Measurements from ENCODE around the gene MYH3.

MYH3 gene

DNA sequence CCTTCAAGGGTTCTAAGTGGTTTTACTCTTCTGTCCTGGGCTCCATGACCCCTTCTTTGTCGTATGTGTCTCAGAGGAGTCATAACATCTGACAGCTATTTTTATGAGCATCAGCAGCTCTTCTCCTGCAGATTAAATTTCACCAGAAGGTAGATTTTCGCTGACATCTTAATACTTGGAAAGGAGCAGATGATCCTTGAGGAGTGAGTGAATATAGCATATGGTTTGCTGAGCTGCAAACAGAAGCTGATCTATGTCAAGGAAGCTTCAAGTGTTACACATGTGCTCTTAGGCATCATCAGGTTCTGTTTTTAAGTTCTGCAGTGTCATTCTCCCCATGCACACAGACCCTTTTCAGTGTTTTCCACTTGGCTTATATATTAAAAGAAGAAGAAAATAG is 58.5 kb downstream of the MYH3 start:
- Histone ChIP-seq H3K27ac (ENCODE audit: low read length) (no peak overlapping the region), H3K9me3 (ENCODE audit: control insufficient read depth in 2 of 2, low read length in 2 of 2) (peaks cover 0 to 8% of the 10 kb centered on the region in 2 donors)

DNA sequence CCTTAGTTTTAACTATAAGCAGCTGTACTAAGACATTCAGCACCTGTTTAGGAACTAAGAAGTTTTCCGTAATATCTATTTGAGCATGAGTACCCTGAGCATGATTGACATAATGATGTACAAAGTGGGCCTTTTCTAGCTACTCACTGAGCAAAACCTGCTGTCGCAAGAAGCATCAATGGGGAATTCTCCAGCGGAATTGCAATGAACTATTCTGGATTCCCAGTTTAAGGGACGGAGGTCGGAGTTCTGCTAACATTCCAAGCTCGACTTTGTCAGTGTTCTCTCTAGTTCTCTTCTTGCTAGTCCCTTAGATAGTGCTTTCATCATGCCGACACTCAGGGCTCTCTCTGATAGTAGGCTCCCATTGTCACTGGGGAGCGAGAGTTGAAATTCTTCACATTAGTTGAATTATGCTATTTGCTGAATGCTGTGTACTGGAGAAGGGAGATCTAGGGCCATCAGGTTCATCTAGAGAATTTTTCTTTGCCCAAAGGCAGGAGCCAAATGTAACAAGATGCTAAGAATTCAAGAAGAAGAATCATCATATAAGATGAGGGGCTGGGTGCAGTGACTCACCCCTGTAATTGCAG is 67.5 kb downstream of the MYH3 start:
- Histone ChIP-seq H3K27ac (ENCODE audit: low read length) (no peak overlapping the region), H3K9ac (ENCODE audit: low read length in 2 of 2) (no peak overlapping the region), H3K36me3 (ENCODE audit: control insufficient read depth in 2 of 2, insufficient read depth in 2 of 2, low read length in 2 of 2) (no peaks in the 10 kb centered on the region), H3K27me3 (ENCODE audit: control insufficient read depth in 1 of 2, insufficient read depth in 2 of 2, low read length in 2 of 2) (peaks cover 0 to 4% of the 10 kb centered on the region in 2 donors), H3K9me3 (ENCODE audit: control insufficient read depth in 2 of 2, low read length in 2 of 2) (peaks cover 0 to 6% of the 10 kb centered on the region in 2 donors), H3K4me1 (ENCODE audit: control insufficient read depth, insufficient read depth, low read length) (no peaks in the 10 kb centered on the region), H3K4me3 (ENCODE audit: low read length in 2 of 2) (no peak overlapping the region)

More for the DNA sequence above, 58.5 kb downstream of the MYH3 start:
- no peaks in the 10 kb centered on the region for H3K4me1 ChIP-seq (ENCODE audit: control insufficient read depth, insufficient read depth, low read length)
- no peak overlapping the region for H3K4me3 ChIP-seq (ENCODE audit: low read length in 2 of 2)
- H3K36me3 ChIP-seq (ENCODE audit: control insufficient read depth in 2 of 2, insufficient read depth in 2 of 2, low read length in 2 of 2), result no peaks in the 10 kb centered on the region
- H3K9ac ChIP-seq (ENCODE audit: low read length in 2 of 2), result no peak overlapping the region
- peaks cover 0 to 14% of the 10 kb centered on the region in 2 donors for H3K27me3 ChIP-seq (ENCODE audit: control insufficient read depth in 1 of 2, insufficient read depth in 2 of 2, low read length in 2 of 2)

DNA sequence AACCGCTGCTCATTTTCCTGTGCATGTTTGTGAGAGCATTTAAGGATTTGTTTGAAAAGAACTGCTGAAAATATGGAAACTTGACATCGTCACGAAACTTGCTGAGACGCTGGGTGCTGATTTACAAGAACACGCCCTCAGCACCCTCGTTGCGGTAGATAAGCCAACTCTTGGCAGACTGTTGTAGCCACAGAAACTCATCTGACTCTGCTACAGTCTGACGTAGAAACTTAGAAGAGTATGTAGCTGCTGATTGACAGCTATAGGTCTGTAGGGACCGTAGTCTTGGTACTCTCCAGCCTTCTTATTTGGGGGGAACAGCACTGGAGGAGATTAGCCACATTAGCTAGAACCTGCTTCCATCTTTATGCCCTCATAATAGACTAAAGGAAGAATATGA is 71.6 kb downstream of the MYH3 start:
- no peak overlapping the region for H3K4me3 ChIP-seq (ENCODE audit: low read length in 2 of 2)

GRCh38 chr17:10583834-10584233 is 73.3 kb downstream of the MYH3 start:
- H3K27ac ChIP-seq (ENCODE audit: low read length), result no peak overlapping the region
- no peak overlapping the region for H3K9ac ChIP-seq (ENCODE audit: low read length in 2 of 2)
- H3K27me3 ChIP-seq (ENCODE audit: control insufficient read depth in 1 of 2, insufficient read depth in 2 of 2, low read length in 2 of 2), result peaks cover 0 to 2% of the 10 kb centered on the region in 2 donors
- H3K4me1 ChIP-seq (ENCODE audit: control insufficient read depth, insufficient read depth, low read length), result no peaks in the 10 kb centered on the region
- H3K9me3 ChIP-seq (ENCODE audit: control insufficient read depth in 2 of 2, low read length in 2 of 2), result no peaks in the 10 kb centered on the region
- no peak overlapping the region for H3K4me3 ChIP-seq (ENCODE audit: low read length in 2 of 2)
- no peaks in the 10 kb centered on the region for H3K36me3 ChIP-seq (ENCODE audit: control insufficient read depth in 2 of 2, insufficient read depth in 2 of 2, low read length in 2 of 2)

More for the DNA sequence above, 71.6 kb downstream of the MYH3 start:
- no peak overlapping the region for H3K9ac ChIP-seq (ENCODE audit: low read length in 2 of 2)
- no peaks in the 10 kb centered on the region for H3K36me3 ChIP-seq (ENCODE audit: control insufficient read depth in 2 of 2, insufficient read depth in 2 of 2, low read length in 2 of 2)
- H3K27me3 ChIP-seq (ENCODE audit: control insufficient read depth in 1 of 2, insufficient read depth in 2 of 2, low read length in 2 of 2), result peaks cover 0 to 2% of the 10 kb centered on the region in 2 donors
- no peak overlapping the region for H3K27ac ChIP-seq (ENCODE audit: low read length)
- no peaks in the 10 kb centered on the region for H3K4me1 ChIP-seq (ENCODE audit: control insufficient read depth, insufficient read depth, low read length)
- no peaks in the 10 kb centered on the region for H3K9me3 ChIP-seq (ENCODE audit: control insufficient read depth in 2 of 2, low read length in 2 of 2)

GRCh38 chr17:10579270-10579669 is 77.8 kb downstream of the MYH3 start:
- H3K9ac ChIP-seq (ENCODE audit: low read length in 2 of 2), result no peak overlapping the region
- no peaks in the 10 kb centered on the region for H3K9me3 ChIP-seq (ENCODE audit: control insufficient read depth in 2 of 2, low read length in 2 of 2)
- H3K4me1 ChIP-seq (ENCODE audit: control insufficient read depth, insufficient read depth, low read length), result no peaks in the 10 kb centered on the region
- no peak overlapping the region for H3K27ac ChIP-seq (ENCODE audit: low read length)
- H3K4me3 ChIP-seq (ENCODE audit: low read length in 2 of 2), result no peak overlapping the region
- no peaks in the 10 kb centered on the region for H3K36me3 ChIP-seq (ENCODE audit: control insufficient read depth in 2 of 2, insufficient read depth in 2 of 2, low read length in 2 of 2)
- no peaks in the 10 kb centered on the region for H3K27me3 ChIP-seq (ENCODE audit: control insufficient read depth in 1 of 2, insufficient read depth in 2 of 2, low read length in 2 of 2)

All from stomach smooth muscle (tissue), 2 donors.